GM12878 (cell line): ENCODE measurements around the gene RACGAP1. TPM values are rescaled to one million over a fixed set of nuclear protein-coding genes. Genes with fewer than 3 reads are reported as not detected.

ENCODE experiments used
- ATAC-seq: fragments of 200-7000 bp; cut with Tn5 transposase; 3 replicates; pipeline ENCODE4 v1.9.1; 2020; ENCODE audit warnings: mild to moderate bottlenecking, moderate library complexity
- BruUV-seq: library from RNA; stranded (reverse); fragments of 400-500 nt; replicated peaks from 2 replicates; lab custom pipeline; 2021; lab: Mats Ljungman, UMichigan
- CTCF ChIA-PET: fragments of 300-600 bp; sonication (Branson Sonifier 250); formaldehyde crosslinking; extraction: SDS; loops from one replicate; lab custom pipeline; 2021; ENCODE audit warnings: inconsistent platforms; lab: Yijun Ruan, JAX
- POLR2A ChIA-PET: fragments of 350-600 bp; formaldehyde crosslinking; extraction: SDS; loops from one replicate; lab custom pipeline; 2021; ENCODE audit warnings: inconsistent platforms; lab: Charles Lee
- RAD21 ChIA-PET: fragments of 300-600 bp; sonication (Branson Sonifier 250); formaldehyde crosslinking; loops from one replicate; lab custom pipeline; 2023; ENCODE audit warnings: antibody characterized with exemption; ENCODE audit not compliant: unreplicated experiment; lab: Charles Lee
- SMC1A ChIA-PET: fragments of 300-600 bp; sonication (Branson Sonifier 250); formaldehyde crosslinking; loops from one replicate; lab custom pipeline; 2023; ENCODE audit not compliant: unreplicated experiment, uncharacterized antibody; lab: Charles Lee
- DNase-seq: peaks from one replicate; pipeline ENCODE4 v3.0.0-alpha.2; 2011; ENCODE audit warnings: low read depth, low spot score
- FAIRE-seq: peaks from 3 replicates; lab custom pipeline; 2011; peaks lifted over from hg19 to GRCh38; lab: Jason Lieb, UNC
- H2AFZ ChIP-seq: 2 replicates; pipeline ENCODE4 v1.6.0; 2011; ENCODE audit warnings: low read depth, low read length, control low read depth; ENCODE audit not compliant: control insufficient read depth
- H3K27ac ChIP-seq: 2 replicates; pipeline ENCODE4 v1.5.1; 2011; ENCODE audit warnings: control low read depth; ENCODE audit not compliant: control insufficient read depth, insufficient read depth
- H3K27me3 ChIP-seq, 2 experiments: replicated peaks in 1 of 2; 2 replicates each; pipeline versions ENCODE4 v1.6.0 to v1.6.1; 2011; ENCODE audit warnings: low read length in 1 of 2; ENCODE audit not compliant: control insufficient read depth in 2 of 2, insufficient read depth in 2 of 2
- H3K36me3 ChIP-seq, 2 experiments: 2 replicates each; pipeline ENCODE4 v1.5.1; 2011; ENCODE audit warnings: low read length in 1 of 2; ENCODE audit not compliant: control insufficient read depth in 2 of 2, insufficient read depth in 2 of 2
- H3K4me1 ChIP-seq: 2 replicates; pipeline ENCODE4 v1.6.1; 2011; ENCODE audit warnings: mild to moderate bottlenecking, low read length, moderate library complexity, mixed read lengths; ENCODE audit not compliant: control insufficient read depth, insufficient read depth
- H3K4me2 ChIP-seq: 2 replicates; pipeline ENCODE4 v1.6.0; 2011; ENCODE audit warnings: control low read depth; ENCODE audit not compliant: control insufficient read depth, insufficient read depth
- H3K4me3 ChIP-seq: fragments of 200-600 bp; sonication (generic); 2 replicates; pipeline ENCODE4 v1.5.1; 2016
- H3K79me2 ChIP-seq: 2 replicates; pipeline ENCODE4 v1.6.0; 2011; ENCODE audit warnings: low read length; ENCODE audit not compliant: control insufficient read depth, insufficient read depth
- H3K9ac ChIP-seq: 2 replicates; pipeline ENCODE4 v1.8.0; 2011; ENCODE audit warnings: low read length, control low read depth, mixed read lengths; ENCODE audit not compliant: control insufficient read depth, insufficient read depth
- H3K9me3 ChIP-seq: replicated peaks from 3 replicates; pipeline ENCODE4 v1.5.1; 2011; ENCODE audit warnings: mild to moderate bottlenecking, low read length; ENCODE audit not compliant: control insufficient read depth, insufficient read depth
- H4K20me1 ChIP-seq: 2 replicates; pipeline ENCODE4 v1.6.0; 2011; ENCODE audit not compliant: control insufficient read depth, insufficient read depth
- BACH1 ChIP-seq: fragments of 450-650 bp; IDR thresholded peaks from 2 replicates; pipeline ENCODE4 v1.6.1; 2017; ENCODE audit warnings: mild to moderate bottlenecking, borderline replicate concordance
- EED ChIP-seq: sonication (generic); IDR thresholded peaks from 2 replicates; pipeline ENCODE4 v1.6.1; 2016; ENCODE audit warnings: antibody characterized with exemption, low read depth
- STAT1 ChIP-seq: fragments of 450-650 bp; conservative IDR thresholded peaks from 2 replicates; pipeline ENCODE4 v1.6.1; 2014; ENCODE audit warnings: antibody characterized with exemption, mild to moderate bottlenecking
- TCF12 ChIP-seq: IDR thresholded peaks from 2 replicates; pipeline ENCODE4 v1.6.1; 2011; ENCODE audit warnings: low read depth, mild to moderate bottlenecking, low read length
- ZBED1 ChIP-seq: IDR thresholded peaks from 2 replicates; pipeline ENCODE4 v1.6.1; 2016; ENCODE audit warnings: borderline replicate concordance
- WGBS: methylation state at CpG from one replicate; pipeline ENCODE4 v1.1.6; 2016; ENCODE audit warnings: low lambda C conversion rate; ENCODE audit not compliant: insufficient replicate concordance, insufficient coverage; ENCODE audit errors: missing lambda C conversion rate; 5-methylcytosine and 5-hydroxymethylcytosine counted together
- in situ Hi-C: fragments of 300-500 bp; cut with MboI; formaldehyde crosslinking; loops from 9 replicates; pipeline ENCODE4 v1.14.3; 2018; ENCODE audit warnings: mixed read lengths
- intact Hi-C: fragments of 100-400 bp; cut with micrococcal nuclease; formaldehyde crosslinking; loops from one replicate; pipeline ENCODE4 v1.14.2; 2022; ENCODE audit not compliant: unreplicated experiment
- polyA plus RNA-seq, 11 experiments: library from polyadenylated mRNA; depleted of rRNA in 4 of 11; unstranded in 6 of 11; stranded (reverse) in 5 of 11; fragments of >200 nt; fragmentation: Nextera tagmentation in 4 of 11; fragmentation: Illumina TruSeq in 1 of 11; extraction: Ambion mirVana in 4 of 11; extraction: Trizol in 1 of 11; gene quantifications; 1 replicate in 1 of 11; 2 replicates in 10 of 11; pipeline versions ENCODE4 v1.2.1 to v1.2.3, GENCODE V29; 2011 to 2016; ENCODE audit warnings: inconsistent platforms in 2 of 11, missing spikeins in 2 of 11, low read depth in 1 of 11
- total RNA-seq, 4 experiments: library from RNA; depleted of rRNA in 3 of 4; stranded (reverse); fragments of >200 nt in 3 of 4; fragmentation: Illumina TruSeq in 1 of 4; extraction: Trizol in 1 of 4; gene quantifications; 2 replicates each; pipeline versions ENCODE4 v1.2.1 to v1.2.3, GENCODE V29; 2013 to 2021
- TF ChIP-seq, protein P1 (sequence below): fragments of 450-650 bp; conservative IDR thresholded peaks from 2 replicates; pipeline ENCODE4 v1.6.1; 2017; ENCODE audit warnings: mild to moderate bottlenecking, moderate library complexity

The RACGAP1 gene
- total and polyA plus RNA-seq, 10 of the 15 experiments (the other 5 are each of a cell fraction or from before 2014, with no cell fraction given), result 32.4 to 87.9 (median 76.2) TPM

DNA sequence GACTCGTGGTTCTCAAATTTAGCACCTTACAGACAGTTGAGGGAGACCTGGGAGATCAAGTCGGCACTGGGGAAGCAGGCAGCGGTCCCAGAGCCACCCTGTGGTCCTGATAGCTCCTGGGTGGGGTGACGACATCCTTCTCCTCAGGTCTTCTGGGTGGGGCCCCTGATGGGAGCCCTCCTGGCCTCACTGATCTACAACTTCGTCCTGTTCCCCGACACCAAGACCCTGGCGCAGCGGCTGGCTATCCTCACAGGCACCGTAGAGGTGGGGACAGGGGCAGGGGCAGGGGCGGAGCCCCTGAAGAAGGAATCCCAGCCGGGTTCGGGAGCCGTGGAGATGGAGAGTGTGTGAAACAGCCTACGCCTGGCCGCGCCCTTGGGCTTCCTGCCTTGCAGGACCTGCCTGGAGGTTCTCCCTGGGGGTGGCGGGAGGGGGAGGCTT lies 50.0 kb downstream of the RACGAP1 start (continued):
- TF ChIP-seq ZBED1, result no peak
- no peak for TF ChIP-seq STAT1
- no peak for TF ChIP-seq EED
- no peak for TF ChIP-seq TCF12
- TF ChIP-seq, protein P1, sequence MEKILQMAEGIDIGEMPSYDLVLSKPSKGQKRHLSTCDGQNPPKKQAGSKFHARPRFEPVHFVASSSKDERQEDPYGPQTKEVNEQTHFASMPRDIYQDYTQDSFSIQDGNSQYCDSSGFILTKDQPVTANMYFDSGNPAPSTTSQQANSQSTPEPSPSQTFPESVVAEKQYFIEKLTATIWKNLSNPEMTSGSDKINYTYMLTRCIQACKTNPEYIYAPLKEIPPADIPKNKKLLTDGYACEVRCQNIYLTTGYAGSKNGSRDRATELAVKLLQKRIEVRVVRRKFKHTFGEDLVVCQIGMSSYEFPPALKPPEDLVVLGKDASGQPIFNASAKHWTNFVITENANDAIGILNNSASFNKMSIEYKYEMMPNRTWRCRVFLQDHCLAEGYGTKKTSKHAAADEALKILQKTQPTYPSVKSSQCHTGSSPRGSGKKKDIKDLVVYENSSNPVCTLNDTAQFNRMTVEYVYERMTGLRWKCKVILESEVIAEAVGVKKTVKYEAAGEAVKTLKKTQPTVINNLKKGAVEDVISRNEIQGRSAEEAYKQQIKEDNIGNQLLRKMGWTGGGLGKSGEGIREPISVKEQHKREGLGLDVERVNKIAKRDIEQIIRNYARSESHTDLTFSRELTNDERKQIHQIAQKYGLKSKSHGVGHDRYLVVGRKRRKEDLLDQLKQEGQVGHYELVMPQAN, result no peak

DNA sequence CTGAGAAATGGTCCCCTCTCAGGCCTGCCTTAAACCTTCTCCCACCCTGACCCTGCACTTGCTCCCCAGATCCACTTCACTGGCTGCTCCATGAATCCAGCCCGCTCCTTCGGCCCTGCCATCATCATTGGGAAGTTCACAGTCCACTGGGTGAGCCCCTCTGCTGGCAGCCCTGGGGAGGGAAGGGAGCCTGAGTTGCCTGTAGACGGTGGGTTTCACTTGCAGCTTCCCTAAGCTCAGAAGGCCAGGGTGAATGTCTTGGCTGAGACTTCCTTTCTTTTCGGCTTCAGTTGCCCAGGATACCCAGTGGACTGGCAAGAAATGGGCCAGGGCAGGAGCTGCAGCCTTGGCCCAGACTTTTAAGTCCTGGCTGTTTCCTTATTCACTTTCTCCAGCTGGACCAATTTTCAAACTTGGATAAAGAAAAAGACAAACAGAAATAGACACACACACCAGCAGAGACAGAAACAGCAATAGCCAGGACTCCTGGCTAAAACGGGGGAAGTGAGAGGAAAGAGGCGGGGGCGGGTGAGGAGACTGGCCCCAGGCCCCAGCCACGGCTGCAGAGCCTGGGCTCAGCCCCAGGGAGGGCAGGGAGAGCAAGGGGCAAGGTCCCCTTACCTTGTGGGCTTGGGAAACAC lies 50.5 kb downstream of the RACGAP1 start:
- CTCF ChIA-PET, result interaction anchor here (0.8 to 1.6 kb wide), 2 partner anchors 9 to 100 kb away, joined by 3 to 4 read pairs; no protein-coding TSS in a partner anchor
- WGBS, result 48% methylated on average over 8 of the region's 8 CpGs

More for the DNA sequence above, 50.5 kb downstream of the RACGAP1 start:
- in situ Hi-C loops (loop anchor here (5.0 kb wide), 1 partner anchor 93 kb away; no protein-coding TSS in a partner anchor), intact Hi-C loops (no loop called here)
- Histone ChIP-seq H3K27me3 (peaks cover 0 to 1% of the 10 kb centered on the region in 2 experiments; a peak in 1 of 4 replicates), H3K4me1 (no peaks in the 10 kb centered on the region), H3K9me3 (no peaks in the 10 kb centered on the region), H4K20me1 (no peaks in the 10 kb centered on the region), H3K79me2 (no peaks in the 10 kb centered on the region), H2AFZ (no peak overlapping the region), H3K27ac (no peak overlapping the region), H3K4me2 (no peak overlapping the region), H3K36me3 (no peaks in the 10 kb centered on the region), H3K9ac (no peak overlapping the region), H3K4me3 (no peak overlapping the region)
- ChIA-PET POLR2A (no interaction called here), RAD21 (interaction anchor here (1.0 kb wide), 1 partner anchor 64 kb away, joined by 3 read pairs; no protein-coding TSS in a partner anchor), SMC1A (no interaction called here)
- ATAC-seq (peak; percentile 13; the same call in 2 of the 3 replicates), DNase-seq (no peak), FAIRE-seq (no peak)
- no TSS peak for BruUV-seq
- no peak for TF ChIP-seq BACH1
